T1000 (cell line): ENCODE results near the gene FBXL7.

Source experiments
- DNase-seq: peaks from one replicate; lab custom pipeline; 2025; ENCODE audit warnings: mixed read lengths; lab: John Stamatoyannopoulos, UW

Gene FBXL7

DNA sequence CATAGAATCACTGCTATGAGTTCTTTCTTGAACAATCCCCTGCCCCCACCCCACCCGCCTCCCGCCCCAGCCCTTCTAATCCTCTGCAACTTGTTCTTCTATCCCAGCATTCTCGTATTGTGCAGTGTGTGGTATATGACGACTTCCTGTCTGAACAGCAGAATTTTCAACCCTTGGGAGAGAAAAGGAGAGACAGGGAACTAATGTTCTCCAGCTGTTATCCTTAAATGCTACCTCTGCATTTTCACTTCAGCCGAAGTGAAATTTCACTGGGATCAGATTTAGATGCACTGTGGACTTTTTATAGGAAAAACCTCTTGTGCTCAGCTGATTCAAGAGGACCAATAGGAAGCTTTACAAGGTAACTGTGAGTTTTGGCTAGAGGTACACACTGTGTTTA lies 2.2 kb downstream of the FBXL7 start:
- DNase-seq, result no peak

DNA sequence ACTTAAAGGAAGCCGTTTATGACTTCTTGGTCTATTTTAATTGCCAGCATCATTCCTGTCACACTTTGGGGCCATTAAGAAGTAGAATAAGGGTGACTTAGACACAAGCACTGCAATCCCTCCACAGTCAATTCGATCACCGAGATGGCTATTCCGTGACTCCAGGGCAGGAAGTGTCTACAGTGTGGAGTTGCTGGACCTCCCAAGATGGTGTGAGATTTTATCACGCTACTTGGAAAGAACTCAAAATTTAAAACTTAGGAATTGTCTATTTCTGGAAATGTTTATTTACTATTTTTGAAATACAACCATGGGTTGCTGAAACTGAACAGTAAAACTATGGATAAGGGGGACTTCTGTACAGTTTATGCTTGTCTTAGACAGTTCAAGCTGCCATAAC lies 6.2 kb downstream of the FBXL7 start:
- DNase-seq, result no peak

DNA sequence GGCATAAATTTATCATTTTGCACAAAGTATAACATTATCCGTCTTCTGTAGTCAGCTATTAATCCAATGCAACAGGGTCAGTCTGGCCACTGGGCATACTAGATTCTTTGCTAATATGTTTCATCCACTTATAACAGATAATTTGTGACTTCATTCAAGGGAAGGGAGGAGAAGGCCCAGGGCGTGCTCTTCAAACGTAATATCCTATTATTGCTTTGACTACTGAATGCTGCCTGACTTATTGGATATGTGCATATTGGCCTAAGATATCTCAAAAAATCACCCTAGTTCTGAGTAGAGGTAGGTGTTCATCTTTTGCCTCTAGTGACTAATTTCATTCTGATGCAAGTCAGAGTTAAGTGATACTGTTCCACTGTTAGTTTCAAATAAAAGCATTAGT lies 6.9 kb downstream of the FBXL7 start:
- DNase-seq, result no peak

DNA sequence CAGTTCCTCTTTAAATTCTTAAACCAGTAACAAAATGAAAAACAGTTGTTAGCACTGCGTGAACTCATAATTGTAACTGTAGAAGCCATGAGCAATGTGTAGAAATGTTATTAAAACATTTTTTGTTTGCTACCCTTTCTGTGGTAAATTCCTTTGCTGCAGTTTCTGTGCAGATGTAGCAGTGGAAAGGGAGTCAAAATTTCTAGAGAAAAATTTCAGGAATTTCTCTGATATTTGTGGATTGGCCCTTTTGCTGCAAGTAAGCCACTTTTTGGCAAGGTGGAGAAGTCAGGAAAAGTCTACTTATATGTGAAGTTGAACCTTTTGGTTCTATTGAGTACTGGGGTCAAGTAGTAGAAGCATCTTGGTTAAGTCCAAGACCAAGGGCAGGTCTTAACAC lies 10.1 kb downstream of the FBXL7 start:
- no peak for DNase-seq

DNA sequence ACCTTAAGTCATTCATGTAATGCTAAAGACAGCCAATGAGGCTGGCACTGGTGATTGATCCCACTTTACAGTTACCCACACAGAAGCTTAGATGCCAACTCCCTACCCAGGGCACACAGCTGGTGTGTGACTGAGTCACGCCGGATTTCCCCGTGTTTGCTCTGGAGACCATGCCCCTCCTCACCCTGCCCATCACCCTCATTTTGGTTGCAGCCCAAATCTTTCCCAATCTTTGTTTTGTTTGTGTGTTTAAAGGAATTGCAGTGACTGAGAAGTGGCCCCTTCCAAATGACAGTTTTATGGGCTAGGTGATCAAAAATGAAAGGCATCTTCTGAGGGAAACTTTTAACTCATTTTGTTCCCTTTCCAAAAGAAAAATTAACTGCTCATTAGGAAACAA lies 10.9 kb downstream of the FBXL7 start:
- peak; percentile 16 for DNase-seq

DNA sequence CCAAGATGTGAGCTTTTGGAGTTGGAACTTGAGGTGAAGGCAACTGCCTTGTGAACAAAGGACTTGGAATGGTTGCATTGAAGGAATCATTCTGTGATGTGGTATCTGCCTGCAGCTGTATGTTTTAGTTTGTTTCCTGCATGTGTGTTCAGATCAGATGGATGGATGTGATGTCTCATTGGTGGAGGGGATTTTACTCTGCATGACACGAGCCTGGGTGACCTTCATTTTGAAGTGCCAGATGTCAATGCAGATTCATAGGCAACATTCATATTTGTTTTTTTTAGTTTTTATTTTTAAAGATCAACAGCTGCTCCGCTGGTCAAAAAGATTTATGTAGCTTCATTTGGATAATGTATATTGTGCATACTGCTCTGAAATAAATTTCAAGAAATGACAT lies 13.5 kb downstream of the FBXL7 start:
- DNase-seq, result no peak

DNA sequence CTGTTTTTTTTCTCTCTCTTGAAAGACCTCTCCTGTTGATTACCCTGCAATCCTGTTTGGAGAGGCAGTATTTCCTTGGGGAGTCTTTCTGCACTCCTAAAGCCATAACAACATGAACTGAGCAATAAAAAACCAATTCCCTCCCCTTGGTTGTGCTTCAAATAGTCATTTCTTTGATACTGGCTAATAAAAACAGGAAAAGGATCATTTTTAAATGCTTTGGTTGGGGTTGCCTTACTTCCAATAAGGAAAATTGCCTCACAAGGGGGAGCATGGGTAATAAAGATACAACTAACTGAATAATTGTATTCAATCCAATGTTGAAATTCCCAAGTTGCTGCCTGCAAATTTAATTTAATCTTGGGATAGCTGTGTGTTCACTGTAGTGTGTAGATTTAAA lies 13.9 kb downstream of the FBXL7 start:
- DNase-seq, result no peak

DNA sequence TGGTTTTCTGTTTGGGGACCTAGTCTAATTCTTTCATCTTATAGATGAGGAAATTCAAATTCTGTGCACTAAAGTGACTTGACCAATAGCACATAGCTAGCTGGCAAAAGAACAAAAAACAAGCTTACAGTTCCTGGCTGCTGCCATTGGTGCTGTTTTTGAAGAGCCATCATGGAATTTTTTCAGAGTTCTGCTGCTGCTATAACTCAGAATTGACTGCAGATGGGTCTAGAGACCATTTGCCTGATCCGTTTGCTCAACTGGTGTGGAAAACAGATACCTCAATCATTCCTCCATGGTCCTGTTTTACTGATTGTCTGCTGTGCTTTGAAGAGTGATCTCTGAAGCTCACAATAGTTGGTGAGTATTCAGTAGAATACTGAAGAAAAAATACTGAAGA lies 15.2 kb downstream of the FBXL7 start:
- no peak for DNase-seq

DNA sequence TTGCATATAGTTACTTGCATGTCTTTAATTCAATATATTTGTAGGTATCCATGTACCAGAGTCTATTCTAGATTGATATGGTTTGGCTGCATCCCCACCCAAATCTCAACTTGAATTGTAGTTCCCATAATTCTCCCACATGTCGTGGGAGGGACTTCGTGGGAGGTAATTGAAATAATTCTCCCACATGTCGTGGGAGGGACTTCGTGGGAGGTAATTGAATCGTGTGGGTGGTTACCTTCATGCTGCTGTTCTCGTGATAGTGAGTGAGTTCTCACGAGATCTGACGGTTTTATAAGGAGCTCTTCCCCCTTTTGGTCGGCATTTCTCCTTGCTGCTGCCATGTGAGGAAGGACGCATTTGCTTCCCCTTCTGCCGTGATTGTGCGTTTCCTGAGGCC lies 16.5 kb downstream of the FBXL7 start:
- no peak for DNase-seq

DNA sequence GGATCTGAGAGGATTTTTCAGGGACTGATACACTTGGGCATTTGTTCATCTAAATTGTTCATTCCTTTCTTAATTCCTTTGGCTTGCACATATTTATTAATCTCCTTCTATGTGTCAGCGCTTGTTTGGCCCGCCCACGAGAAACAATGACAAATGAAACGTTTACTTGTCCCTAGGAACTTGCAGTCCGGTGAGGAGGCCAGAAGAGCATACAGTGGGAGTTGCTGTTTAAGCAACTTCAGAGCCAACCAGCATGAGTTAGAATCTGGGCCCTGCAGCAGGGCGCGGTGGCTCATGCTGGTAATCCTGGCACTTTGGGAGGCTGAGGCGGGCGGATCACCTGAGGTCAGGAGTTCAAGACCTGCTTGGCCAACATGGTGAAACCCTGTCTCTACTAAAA lies 18.8 kb downstream of the FBXL7 start:
- no peak for DNase-seq

DNA sequence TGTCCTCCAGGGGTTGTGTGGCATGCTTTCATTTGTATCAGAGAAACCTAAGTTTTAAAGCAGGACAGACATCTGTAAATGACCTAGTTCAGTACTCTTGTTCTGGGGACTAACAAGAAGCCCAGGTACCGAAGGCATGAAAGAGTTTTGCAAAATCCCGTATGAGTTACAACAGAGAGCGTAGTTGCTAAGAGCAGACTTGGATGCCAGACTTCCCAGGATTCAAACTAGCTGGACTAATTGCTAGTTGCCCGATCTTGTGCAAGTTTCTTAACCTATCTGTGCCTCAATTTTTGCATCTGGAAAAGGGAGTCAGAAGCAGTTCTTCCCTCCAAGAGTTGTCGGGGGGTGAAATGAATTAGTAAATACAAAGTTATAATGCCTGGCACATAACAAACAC lies 20.9 kb downstream of the FBXL7 start:
- no peak for DNase-seq

DNA sequence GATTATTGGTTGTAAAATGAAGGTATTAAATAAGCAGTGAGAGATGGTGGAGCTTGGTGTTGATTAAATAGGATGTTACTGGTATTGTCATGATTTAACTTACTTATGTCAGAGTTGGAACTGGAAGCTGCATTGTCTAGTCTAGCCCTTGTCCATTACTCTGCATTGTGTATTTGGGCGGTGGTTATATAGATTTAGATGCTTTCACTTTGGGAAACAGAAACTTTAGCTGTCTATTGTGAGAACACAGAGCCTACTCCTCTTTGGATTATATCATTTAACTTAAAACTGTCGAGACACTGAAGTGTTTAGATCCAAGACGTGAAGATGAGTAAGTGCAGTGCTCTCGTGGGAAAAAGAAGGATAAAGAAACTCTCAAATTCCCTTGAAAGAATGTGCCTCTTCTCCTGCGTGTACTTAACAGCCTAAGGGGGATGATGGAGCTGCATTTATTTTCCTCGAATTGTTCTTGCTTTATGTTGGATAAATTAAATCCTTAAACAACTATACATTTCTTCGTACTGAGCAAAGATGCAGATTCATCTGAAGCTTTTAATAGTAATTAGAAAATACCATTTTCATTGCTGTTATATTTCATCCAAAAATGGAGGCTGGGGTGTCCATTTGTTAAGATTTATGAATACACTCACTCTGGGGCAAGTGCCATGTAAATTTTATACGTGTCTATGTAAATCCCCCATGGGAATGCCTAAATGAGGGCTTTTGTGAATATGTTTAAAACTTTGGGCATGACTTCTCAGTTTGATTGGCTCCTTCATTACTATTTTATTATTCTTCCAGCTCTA lies 21.6 kb downstream of the FBXL7 start:
- DNase-seq, result no peak

DNA sequence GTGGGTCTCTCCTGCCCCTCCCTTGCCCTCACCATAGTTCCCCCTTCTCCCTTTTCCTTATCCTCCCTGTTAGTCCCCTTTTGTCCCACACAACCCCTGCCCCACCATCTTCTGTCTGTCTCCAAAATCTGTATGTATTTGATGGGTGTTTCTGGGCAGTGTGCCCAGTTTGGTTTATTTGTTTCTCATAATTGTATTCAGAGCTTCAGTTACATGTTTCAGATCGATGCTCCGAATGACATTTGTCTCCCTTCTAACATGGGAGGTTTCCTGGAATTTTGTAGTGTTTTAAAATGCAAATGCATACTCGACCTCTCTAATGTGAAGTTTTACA lies 22.2 kb downstream of the FBXL7 start:
- no peak for DNase-seq

DNA sequence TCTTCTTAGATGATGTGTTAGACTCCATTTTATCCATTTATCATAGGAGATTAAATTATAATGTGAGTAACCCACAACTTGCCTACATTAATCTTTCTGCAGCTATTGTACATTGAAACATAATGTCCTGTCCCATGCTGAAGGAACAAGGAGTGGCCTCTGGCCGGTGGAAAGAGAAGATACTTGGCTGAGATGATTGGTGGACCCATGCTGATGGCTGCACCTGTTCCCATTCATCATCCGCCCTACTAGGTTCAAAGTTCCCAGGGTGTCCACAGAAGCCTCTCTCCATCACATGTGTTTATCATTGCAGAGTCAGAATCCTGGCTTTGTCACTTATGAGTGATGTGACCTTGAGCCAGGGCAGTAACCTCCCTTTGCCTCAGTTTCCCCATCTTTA lies 24.7 kb downstream of the FBXL7 start:
- no peak for DNase-seq

DNA sequence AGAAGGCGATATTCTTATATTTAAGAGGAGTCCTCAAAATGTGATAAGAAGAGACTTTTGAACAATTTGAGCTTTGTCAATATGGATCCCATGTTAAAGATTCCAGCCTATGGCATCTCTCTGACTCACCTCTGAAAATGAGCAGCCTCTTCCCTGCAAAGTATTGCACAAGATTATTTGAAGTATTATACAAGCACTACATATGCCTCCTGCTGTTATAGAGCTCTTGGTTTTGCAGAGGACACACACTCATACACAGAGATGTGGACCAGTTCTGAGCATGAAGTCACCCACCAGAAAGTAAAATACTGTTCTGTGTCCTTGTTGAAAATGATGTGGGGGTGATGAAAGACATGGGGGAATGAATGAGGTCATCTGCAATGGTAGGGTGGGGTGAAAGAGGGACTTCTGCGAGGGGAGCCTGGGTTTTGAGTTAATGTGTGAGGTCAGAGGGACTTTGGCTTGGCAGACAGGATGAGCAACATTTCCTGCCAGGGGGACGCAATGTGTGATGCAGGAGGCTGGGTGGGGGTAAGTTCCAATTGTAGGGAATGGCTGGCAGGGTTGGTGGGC lies 25.8 kb downstream of the FBXL7 start:
- no peak for DNase-seq

DNA sequence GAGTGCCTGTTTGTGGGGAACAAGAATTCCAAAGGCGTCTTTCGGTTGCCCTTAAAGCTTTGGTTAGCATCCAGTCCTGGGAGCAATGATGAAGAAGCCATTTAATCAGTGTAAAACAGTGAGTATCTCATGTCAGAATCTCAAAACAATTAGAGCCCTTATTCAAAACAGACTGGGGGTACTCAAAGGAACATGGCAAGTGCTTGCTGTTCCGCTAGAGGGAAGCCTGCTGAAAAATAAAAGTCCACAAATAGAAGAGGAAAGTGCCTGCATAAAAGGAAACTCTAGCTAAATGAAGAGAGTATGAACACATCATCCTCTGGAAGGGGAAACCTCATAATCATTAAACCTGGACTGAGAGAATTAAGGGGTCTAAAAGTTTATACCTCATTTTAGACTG lies 26.4 kb downstream of the FBXL7 start:
- DNase-seq, result no peak

DNA sequence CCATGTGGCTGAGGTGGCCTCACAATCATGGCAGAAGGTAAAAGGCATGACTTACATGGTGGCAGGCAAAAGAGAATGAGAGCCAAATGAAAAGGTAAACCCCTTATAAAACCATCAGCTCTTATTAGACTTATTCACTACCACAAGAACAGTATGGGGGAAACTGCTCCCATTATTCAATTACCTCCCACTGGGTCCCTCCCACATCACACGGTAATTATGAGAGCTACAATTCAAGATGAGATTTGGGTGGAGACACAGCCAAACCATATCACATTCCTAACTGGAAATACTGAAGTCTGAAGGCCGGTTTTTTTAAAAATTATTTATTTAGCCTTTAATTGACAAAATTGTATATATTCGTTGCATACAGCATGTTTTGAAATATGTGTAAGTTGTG lies 28.5 kb downstream of the FBXL7 start:
- DNase-seq, result no peak

DNA sequence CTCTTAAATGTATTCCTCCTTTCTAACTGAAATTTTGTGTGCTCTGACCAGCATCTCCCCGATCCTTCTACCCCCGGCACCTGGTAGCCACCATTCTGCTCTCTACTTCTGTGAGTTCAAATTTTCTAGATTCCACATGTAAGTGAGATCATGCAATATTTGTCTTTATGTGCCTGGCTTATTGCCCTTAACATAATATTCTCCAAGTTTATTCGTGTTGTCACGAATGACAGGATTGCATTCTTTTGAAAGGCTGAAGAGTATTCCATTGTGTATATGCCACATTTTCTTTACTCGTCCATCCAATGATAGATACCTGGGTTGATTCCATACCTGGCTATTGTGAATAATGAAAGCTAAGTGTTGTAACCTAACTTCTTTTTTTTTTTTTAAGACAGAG lies 29.0 kb downstream of the FBXL7 start:
- DNase-seq, result no peak

DNA sequence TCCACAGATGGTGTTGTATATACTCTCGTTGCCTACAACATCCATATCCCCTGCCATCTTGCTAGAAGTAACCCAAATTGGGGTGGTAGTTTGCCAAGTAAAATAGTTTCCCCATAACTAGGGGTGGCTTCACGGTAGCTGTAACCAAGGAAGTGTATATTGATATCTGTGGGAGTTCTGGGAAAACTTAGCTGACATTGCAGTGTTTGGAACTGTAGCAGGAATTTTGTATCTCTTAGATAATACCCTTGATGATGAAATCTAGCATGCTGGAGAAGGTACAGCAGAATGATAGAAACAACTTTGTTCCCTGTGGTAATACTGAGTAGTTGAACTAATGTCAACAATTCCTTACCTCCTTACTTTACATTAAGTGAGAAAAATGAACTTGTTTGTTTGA lies 29.8 kb downstream of the FBXL7 start:
- DNase-seq, result no peak

DNA sequence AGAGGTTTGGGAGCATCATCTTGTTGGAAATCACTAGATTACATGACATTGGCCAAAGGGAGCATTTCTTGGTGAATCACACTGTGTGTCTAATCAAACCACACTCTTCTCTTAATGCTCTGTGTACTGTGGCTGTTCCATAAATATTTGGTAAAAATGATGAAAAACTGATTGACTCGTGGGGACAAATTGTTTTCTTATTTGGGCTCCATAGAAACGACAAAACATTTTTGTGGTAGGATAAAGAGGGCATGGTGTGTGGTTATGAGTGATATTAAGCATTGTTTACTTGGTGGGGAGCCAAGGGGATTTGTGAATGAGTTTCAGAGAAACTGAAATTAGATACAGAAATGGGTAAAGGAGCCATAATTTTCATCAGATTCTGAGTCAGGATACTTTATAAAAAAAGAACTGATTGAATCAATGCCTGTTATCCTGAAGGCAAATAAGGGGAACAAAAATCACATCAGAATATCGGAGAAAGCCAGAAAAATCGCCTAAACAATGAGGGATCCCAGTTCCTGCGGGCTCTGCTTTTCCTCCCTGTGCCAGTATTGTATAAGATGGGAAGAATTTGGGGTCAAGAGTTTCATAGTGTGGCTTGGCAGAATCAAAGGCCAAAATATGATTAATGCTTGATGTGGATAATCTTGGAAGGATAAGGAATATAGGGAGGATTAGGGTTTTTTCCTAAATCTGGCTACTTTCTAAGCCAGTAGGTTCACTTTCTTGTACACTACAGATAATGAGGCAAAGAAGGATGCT lies 33.3 kb downstream of the FBXL7 start:
- DNase-seq, result no peak

DNA sequence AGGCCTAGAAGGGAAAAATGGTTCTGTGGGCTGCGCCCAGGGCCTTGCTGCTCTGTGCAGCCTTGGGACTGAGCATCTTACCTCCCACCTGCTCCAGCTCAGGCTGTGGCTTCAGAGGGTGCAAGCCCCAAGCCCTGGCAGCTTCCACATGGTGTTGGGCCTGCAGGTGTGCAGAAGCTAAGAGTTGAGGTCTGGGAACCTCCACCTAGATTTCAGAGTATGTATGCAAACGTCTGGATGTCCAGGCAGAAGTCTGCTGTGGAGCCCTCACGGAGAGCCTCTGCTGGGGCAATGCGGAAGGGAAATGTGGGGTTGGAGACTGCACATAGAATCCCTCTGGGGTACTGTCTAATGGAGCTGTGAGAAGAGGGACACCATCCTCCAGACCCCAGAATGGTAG lies 36.0 kb downstream of the FBXL7 start:
- no peak for DNase-seq

DNA sequence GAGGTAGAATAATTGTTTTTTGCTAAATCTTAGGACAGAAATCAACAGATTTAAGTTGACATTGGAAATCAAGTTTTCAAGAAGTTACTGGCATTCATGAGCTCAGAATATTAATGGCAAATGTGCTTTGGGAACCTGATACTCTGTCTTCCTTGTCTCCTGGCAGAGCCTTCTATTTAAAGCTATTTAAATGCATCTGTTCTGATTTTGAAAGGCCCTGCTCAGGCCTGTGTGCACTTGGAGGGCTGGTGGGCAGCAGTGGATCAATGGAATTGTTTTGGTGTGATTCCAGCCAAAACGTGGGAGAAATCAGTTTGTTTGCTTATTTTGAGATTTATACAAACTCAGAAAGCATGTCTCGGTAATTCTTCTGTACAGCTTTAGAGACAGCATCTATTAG lies 38.5 kb downstream of the FBXL7 start:
- DNase-seq, result no peak

DNA sequence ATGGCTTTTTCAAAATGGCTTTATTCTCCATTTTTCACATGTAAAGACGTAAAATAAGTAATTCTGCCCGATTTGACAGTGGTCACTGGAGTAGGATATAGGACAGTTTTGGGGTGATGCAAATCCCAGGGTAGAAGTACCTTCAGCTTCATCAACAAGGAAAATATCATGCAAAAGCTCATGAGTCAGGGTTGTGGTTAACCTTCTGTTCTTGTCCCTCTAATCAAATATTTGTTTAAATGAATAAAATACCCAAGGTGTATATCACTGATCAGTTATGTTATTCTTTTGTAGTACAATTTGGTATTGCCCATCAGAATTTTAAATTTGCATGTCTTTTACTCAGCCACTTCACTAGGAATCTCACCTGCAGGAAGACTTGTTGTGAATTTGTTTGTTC lies 40.0 kb downstream of the FBXL7 start:
- no peak for DNase-seq

DNA sequence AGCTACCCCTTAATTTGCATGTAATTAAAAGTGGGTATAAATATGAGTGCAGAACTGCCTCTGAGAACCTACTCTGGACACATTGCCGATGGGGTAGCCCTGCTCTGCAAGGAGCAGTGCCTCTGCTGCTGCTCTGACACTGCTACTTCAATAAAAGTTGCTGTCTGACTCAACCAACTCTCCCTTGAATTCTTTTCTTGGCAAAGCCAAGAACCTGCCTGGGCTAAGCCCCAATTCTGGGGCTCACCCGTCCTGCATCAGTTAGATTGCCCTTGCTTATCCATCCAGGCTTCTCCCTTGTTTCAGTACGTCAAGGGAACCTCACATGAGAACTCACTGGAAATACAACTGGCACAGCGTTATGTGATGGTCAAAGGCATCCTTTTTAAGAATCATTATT lies 44.1 kb downstream of the FBXL7 start:
- no peak for DNase-seq
